K562 (cell line): ENCODE measurements around the gene EIF1. TPM values are rescaled to one million over a fixed set of nuclear protein-coding genes. Genes with fewer than 3 reads are reported as not detected.
A peak's percentile ranks its signal among the peaks of the same experiment; 100 is the strongest.

Source experiments
- ATAC-seq: fragments of 200-7000 bp; cut with Tn5 transposase; 3 replicates; pipeline ENCODE4 v1.9.1; 2020; ENCODE audit warnings: moderate library complexity
- BruUV-seq: library from RNA; stranded (reverse); fragments of 400-500 nt; replicated peaks from 2 replicates; lab custom pipeline; 2021; lab: Mats Ljungman, UMichigan
- CTCF ChIA-PET: fragments of 300-600 bp; formaldehyde crosslinking; extraction: SDS; loops from one replicate; lab custom pipeline; 2021; ENCODE audit warnings: low intra/inter-chr PET ratio; lab: Yijun Ruan, JAX
- POLR2A ChIA-PET: fragments of 300-600, 350-650 bp; sonication (Branson Sonifier 250); formaldehyde crosslinking; extraction: SDS; loops from one replicate; lab custom pipeline; 2021; ENCODE audit warnings: antibody characterized with exemption, inconsistent platforms; lab: Yijun Ruan, JAX
- DNase-seq, 4 experiments: peaks; one replicate each; pipeline versions ENCODE4 v3.0.0 to v3.0.0-alpha.2; 2011 to 2018; ENCODE audit warnings: low spot score in 3 of 4, mixed read lengths in 3 of 4; ENCODE audit errors: extremely low read depth in 1 of 4
- FAIRE-seq: peaks from 2 replicates; lab custom pipeline; 2011; peaks lifted over from hg19 to GRCh38; lab: Jason Lieb, UNC
- H2AFZ ChIP-seq: 2 replicates; pipeline ENCODE4 v1.6.0; 2011; ENCODE audit warnings: low read depth, low read length, control low read depth, inconsistent platforms
- H3K27ac ChIP-seq: fragments of 200-600 bp; 3 replicates; pipeline ENCODE4 v1.8.0; 2011; ENCODE audit warnings: low read depth, mild to moderate bottlenecking, control low read depth, inconsistent platforms, low read length, moderate library complexity, mixed read lengths; ENCODE audit errors: extremely low read depth
- H3K27me3 ChIP-seq, 2 experiments: fragments of 300-600 bp in 1 of 2; 2 replicates in 1 of 2; 3 replicates in 1 of 2; pipeline versions ENCODE4 v1.6.0 to v1.8.0; 2011; ENCODE audit warnings: inconsistent platforms in 2 of 2, low read length in 2 of 2, mild to moderate bottlenecking in 1 of 2, mixed read lengths in 1 of 2, moderate library complexity in 1 of 2; ENCODE audit not compliant: control insufficient read depth in 2 of 2, insufficient read depth in 2 of 2
- H3K36me3 ChIP-seq: fragments of 300-600 bp; 3 replicates; pipeline ENCODE4 v1.8.0; 2011; ENCODE audit warnings: mild to moderate bottlenecking, low read length, inconsistent platforms; ENCODE audit not compliant: control insufficient read depth, insufficient read depth
- H3K4me1 ChIP-seq, 2 experiments: fragments of 200-600 bp in 1 of 2; replicated peaks in 1 of 2; 2 replicates in 1 of 2; 3 replicates in 1 of 2; pipeline versions ENCODE4 v1.5.1 to v1.8.0; 2011; ENCODE audit warnings: inconsistent platforms in 2 of 2, low read length in 2 of 2, mild to moderate bottlenecking in 1 of 2, mixed read lengths in 1 of 2, moderate library complexity in 1 of 2; ENCODE audit not compliant: control insufficient read depth in 2 of 2, insufficient read depth in 2 of 2
- H3K4me2 ChIP-seq: 2 replicates; pipeline ENCODE4 v1.6.1; 2011; ENCODE audit warnings: low read length, control low read depth, inconsistent platforms, mixed read lengths; ENCODE audit not compliant: insufficient read depth
- H3K4me3 ChIP-seq: fragments of 200-600 bp; sonication (generic), shearing (Covaris generic); 2 replicates; pipeline ENCODE4 v1.5.1; 2016; ENCODE audit warnings: control low read depth, inconsistent platforms
- H3K79me2 ChIP-seq: fragments of 200-600 bp; 3 replicates; pipeline ENCODE4 v1.8.0; 2011; ENCODE audit warnings: low read length, inconsistent platforms; ENCODE audit not compliant: control insufficient read depth, insufficient read depth
- H3K9ac ChIP-seq, 2 experiments: 2 replicates each; pipeline versions ENCODE4 v1.6.0 to v1.6.1; 2011; ENCODE audit warnings: low read depth in 2 of 2, low read length in 2 of 2, control low read depth in 1 of 2, inconsistent platforms in 1 of 2, mild to moderate bottlenecking in 1 of 2, mixed read lengths in 1 of 2; ENCODE audit not compliant: insufficient read depth in 1 of 2
- H3K9me1 ChIP-seq: one replicate; pipeline ENCODE4 v1.6.0; 2011; ENCODE audit warnings: inconsistent platforms, mild to moderate bottlenecking, low read length, moderate library complexity; ENCODE audit not compliant: control insufficient read depth, insufficient read depth
- H3K9me3 ChIP-seq: replicated peaks from 2 replicates; pipeline ENCODE4 v1.5.1; 2011; ENCODE audit warnings: low read depth, low read length, inconsistent platforms; ENCODE audit not compliant: control insufficient read depth, insufficient read depth
- H4K20me1 ChIP-seq: replicated peaks from 2 replicates; pipeline ENCODE4 v1.6.1; 2011; ENCODE audit warnings: low read length, inconsistent platforms, mixed read lengths; ENCODE audit not compliant: control insufficient read depth, insufficient read depth
- ARID1B ChIP-seq: fragments of 450-650 bp; IDR thresholded peaks from 2 replicates; pipeline ENCODE4 v1.6.1; 2016; ENCODE audit warnings: antibody characterized with exemption, mild to moderate bottlenecking, inconsistent platforms
- ATF3 ChIP-seq, 2 experiments: fragments of 450-650 bp in 1 of 2; sonication (generic) in 1 of 2; formaldehyde crosslinking in 1 of 2; IDR thresholded peaks in 1 of 2; conservative IDR thresholded peaks in 1 of 2; 2 replicates each; pipeline versions ENCODE4 v1.6.1 to v1.8.1; 2016 to 2023; ENCODE audit warnings: mild to moderate bottlenecking in 2 of 2, moderate library complexity in 2 of 2, inconsistent platforms in 1 of 2, missing genetic modification reagents in 1 of 2
- BDP1 ChIP-seq: IDR thresholded peaks from 3 replicates; pipeline ENCODE4 v1.6.1; 2011; ENCODE audit not compliant: insufficient read length, insufficient read depth
- CLOCK ChIP-seq: fragments of 250-450 bp; sonication (Bioruptor Pico); IDR thresholded peaks from 2 replicates; pipeline ENCODE4 v1.4.0; 2020; ENCODE audit warnings: mild to moderate bottlenecking, moderate library complexity, borderline replicate concordance
- DPF2 ChIP-seq: fragments of 450-650 bp; IDR thresholded peaks from 2 replicates; pipeline ENCODE4 v1.6.1; 2016
- FOXO4 ChIP-seq: fragments of 450-650 bp; formaldehyde crosslinking; IDR thresholded peaks from 2 replicates; pipeline ENCODE4 v1.4.0; 2020; ENCODE audit warnings: mild to moderate bottlenecking, moderate library complexity
- SMARCE1 ChIP-seq: fragments of 450-650 bp; IDR thresholded peaks from 2 replicates; pipeline ENCODE4 v1.7.1; 2016; ENCODE audit warnings: mild to moderate bottlenecking
- TEAD4 ChIP-seq, 2 experiments: sonication (generic) in 1 of 2; formaldehyde crosslinking in 1 of 2; IDR thresholded peaks; 2 replicates each; pipeline versions ENCODE4 v1.6.1 to v1.8.0; 2012 to 2022; ENCODE audit warnings: borderline replicate concordance in 1 of 2, inconsistent platforms in 1 of 2, low read length in 1 of 2, mild to moderate bottlenecking in 1 of 2, missing genetic modification reagents in 1 of 2
- ZFP36 ChIP-seq: fragments of 150-350 bp; IDR thresholded peaks from 2 replicates; pipeline ENCODE4 v1.6.1; 2018; ENCODE audit warnings: low read length, low read depth; ENCODE audit not compliant: partially characterized antibody
- ZNF274 ChIP-seq: IDR thresholded peaks from 2 replicates; pipeline ENCODE4 v1.6.1; 2011; ENCODE audit warnings: low read depth, mild to moderate bottlenecking, low read length, moderate library complexity, borderline replicate concordance
- ZNF766 ChIP-seq: fragments of 200-800 bp; sonication (Bioruptor generic); conservative IDR thresholded peaks from 2 replicates; pipeline ENCODE4 v1.6.1; 2016; ENCODE audit warnings: missing genetic modification characterization, missing compliant biosample characterization
- WGBS: fragments of 100-300 bp; shearing (Covaris generic); methylation state at CpG from one replicate; pipeline ENCODE4 v1.1.6; 2016; ENCODE audit warnings: low coverage, mixed read lengths; ENCODE audit not compliant: insufficient coverage; ENCODE audit errors: missing lambda C conversion rate; 5-methylcytosine and 5-hydroxymethylcytosine counted together
- in situ Hi-C: fragments of 300-500 bp; cut with MboI; formaldehyde crosslinking; loops from 4 replicates; pipeline ENCODE4 v1.15.0; 2018; ENCODE audit warnings: inconsistent platforms, mixed read lengths
- intact Hi-C: fragments of 100-400 bp; cut with micrococcal nuclease; formaldehyde crosslinking; loops from 2 replicates; pipeline ENCODE4 v1.14.2; 2022
- polyA plus RNA-seq, 8 experiments: library from polyadenylated mRNA; depleted of rRNA in 4 of 8; stranded (reverse) in 5 of 8; unstranded in 3 of 8; fragments of >200 nt; fragmentation: Nextera tagmentation in 2 of 8; fragmentation: Illumina TruSeq in 1 of 8; extraction: Ambion mirVana in 2 of 8; extraction: Trizol in 1 of 8; gene quantifications; 2 replicates each; pipeline versions ENCODE4 v1.2.1 to v1.2.3, GENCODE V29; 2011 to 2014; ENCODE audit warnings: inconsistent platforms in 1 of 8, missing spikeins in 1 of 8
- total RNA-seq, 7 experiments: library from RNA; depleted of rRNA in 6 of 7; stranded (reverse); fragments of >200 nt in 6 of 7; fragmentation: Illumina TruSeq in 2 of 7; extraction: Trizol in 2 of 7; gene quantifications; 2 replicates each; pipeline versions ENCODE4 v1.2.1 to v1.2.3, GENCODE V29; 2011 to 2021; ENCODE audit warnings: low replicate concordance in 1 of 7

The EIF1 gene
- total and polyA plus RNA-seq, 9 of the 15 experiments (the other 6 are each of a cell fraction or from before 2014, with no cell fraction given), result 67.0 to 1,204 (median 320) TPM

GRCh38 chr17:41687828-41688640 is 651 bp upstream of the EIF1 start:
- in situ Hi-C loops (no loop called here), intact Hi-C loops (loop anchor here (1.0 kb wide), 1 partner anchor 9 kb away; no protein-coding TSS in a partner anchor)
- peak overlapping the region; percentile 92 for H2AFZ ChIP-seq
- peaks cover 38% of the 10 kb centered on the region for H3K36me3 ChIP-seq
- peak overlapping the region; percentile 58 for H3K4me3 ChIP-seq
- 4% methylated on average over 23 of the region's 23 CpGs for WGBS
- H3K9me1 ChIP-seq, result no peaks in the 10 kb centered on the region
- peak overlapping the region; percentile 89 to 91 for H3K9ac ChIP-seq
- H4K20me1 ChIP-seq, result peaks cover 15% of the 10 kb centered on the region
- peak in 1 of 4 experiments; percentile 66 for DNase-seq
- no peaks in the 10 kb centered on the region for H3K9me3 ChIP-seq
- ATAC-seq, result no peak
- peak overlapping the region; percentile 97 for H3K4me2 ChIP-seq
- H3K27me3 ChIP-seq, result no peaks in the 10 kb centered on the region
- peaks cover 34% of the 10 kb centered on the region for H3K79me2 ChIP-seq
- BruUV-seq, result TSS peak; percentile 97
- peaks cover 15 to 26% of the 10 kb centered on the region in 2 experiments; a peak in 4 of 5 replicates for H3K4me1 ChIP-seq
- ChIA-PET CTCF (interaction anchor here (1.1 kb wide), 1 partner anchor 9 kb away, joined by 4 read pairs; no protein-coding TSS in a partner anchor), POLR2A (interaction anchor here (0.6 to 7.4 kb wide), 43 partner anchors 9 to 1628 kb away, joined by 3 to 406 read pairs (median 4); partner anchors contain the start of genes FKBP10, JUP, KRT19 and ODAD4)
- no peak for FAIRE-seq
- peak overlapping the region; percentile 92 for H3K27ac ChIP-seq
- TF ChIP-seq BDP1 (no peak), DPF2 (peak; percentile 51), CLOCK (no peak), ZNF274 (no peak), ATF3 (IDR thresholded peaks at IDR 0.05) (peak; percentile 35; the same call in 1 of the 2 replicates), ATF3 (CRISPR knock-in tag; conservative IDR thresholded peaks at IDR 0.05) (no peak), SMARCE1 (0 out of 2 replicates have a peak, but pooled peaks have one; percentile 26), TEAD4 (IDR thresholded peaks at IDR 0.05; ENCODE audit: low read length) (peak; percentile 4; the same call in 1 of the 2 replicates), TEAD4 (CRISPR knock-in tag; IDR thresholded peaks at IDR 0.05; ENCODE audit: borderline replicate concordance) (no peak), ARID1B (0 out of 2 replicates have a peak, but pooled peaks have one; percentile 12), ZNF766 (peak; percentile 59; the same call in 1 of the 2 replicates), FOXO4 (CRISPR knock-in tag) (no peak), ZFP36 (no peak)
